ENCODE data around the gene MTHFD1L. TPM values are rescaled to one million over a fixed set of nuclear protein-coding genes. Genes with fewer than 3 reads are reported as not detected.

MTHFD1L gene
- total and polyA plus RNA-seq, 2 of the 4 experiments (the other 2 are of a cell fraction), result 43.5 to 53.2 TPM

- Histone ChIP-seq H3K4me2 (ENCODE audit: low read depth, low read length) (no peak overlapping the region), H3K14ac (replicated peaks; ENCODE audit: low read depth, low read length) (no peak overlapping the region), H3K56ac (ENCODE audit: extremely low read depth, insufficient read depth, low read length) (no peak overlapping the region), H4K8ac (ENCODE audit: low read depth in 2 of 2, low read length in 2 of 2) (no peak overlapping the region), H3K27ac (ENCODE audit: insufficient read depth, low read length) (no peak overlapping the region), H2AK9ac (replicated peaks; ENCODE audit: low read depth, low read length, poor library complexity) (no peak overlapping the region), H3K9me3 (ENCODE audit: control insufficient read depth, insufficient read depth, low read length) (0 out of 2 replicates have a peak, but pooled peaks cover 2% of the 10 kb centered on the region), H3K23ac (ENCODE audit: low read depth, low read length) (no peak overlapping the region), H3K9me1 (ENCODE audit: insufficient read depth, low read length) (no peaks in the 10 kb centered on the region; the same call in 1 of the 2 replicates), H3K9ac (ENCODE audit: low read depth, low read length) (no peak overlapping the region), H2BK15ac (ENCODE audit: low read depth, low read length) (no peak overlapping the region), H2AK5ac (ENCODE audit: low read depth, low read length) (no peak overlapping the region), H3K36me3 (ENCODE audit: control insufficient read depth, insufficient read depth, low read length) (no peaks in the 10 kb centered on the region), H4K91ac (ENCODE audit: insufficient read depth, low read depth, low read length) (no peak overlapping the region), H3K18ac (ENCODE audit: low read depth, low read length) (no peak overlapping the region), H3K4me3 (ENCODE audit: insufficient read depth, low read depth, low read length) (no peak overlapping the region), H3K4me1 (ENCODE audit: control insufficient read depth, insufficient read depth, low read length) (no peaks in the 10 kb centered on the region), H4K20me1 (ENCODE audit: insufficient read depth, low read length) (no peaks in the 10 kb centered on the region), H4K5ac (ENCODE audit: low read depth, low read length) (no peak overlapping the region), H2BK120ac (ENCODE audit: low read depth, low read length) (no peak overlapping the region), H2BK20ac (ENCODE audit: low read depth, low read length) (no peak overlapping the region), H3K79me1 (ENCODE audit: low read depth in 1 of 2, low read length in 2 of 2) (no peaks in the 10 kb centered on the region), H3K27me3 (ENCODE audit: control insufficient read depth, insufficient read depth, low read length) (peaks cover 13% of the 10 kb centered on the region), H3K4ac (ENCODE audit: low read depth, low read length) (no peak overlapping the region), H2BK5ac (ENCODE audit: low read depth, low read length, poor library complexity, severe bottlenecking) (no peak overlapping the region), H2AFZ (replicated peaks; ENCODE audit: low read length, poor library complexity) (no peak overlapping the region)
- ChIA-PET POLR2A (ENCODE audit: unreplicated experiment) (no interaction called here), CTCF (no interaction called here)
- BruUV-seq (replicated peaks), result no TSS peak
- in situ Hi-C loops (cut with MboI; ENCODE audit: low sequenced_read_pairs) (no loop called here), dilution Hi-C loops (cut with HindIII; ENCODE audit: low sequenced_read_pairs, unreplicated experiment) (no loop called here), intact Hi-C loops (cut with micrococcal nuclease) (no loop called here)
- DNase-seq (no peak), ATAC-seq (ENCODE audit: low read depth) (no peak)
- WGBS, 2 experiments (ENCODE audit: extremely low coverage in 2 of 2, insufficient read length in 1 of 2), result 80% methylated on average over 2 of the region's 14 CpGs; no CpG with 5 or more reads in 1 of the 2 experiments
- no peak for TF ChIP-seq SMC3 (IDR thresholded peaks at IDR 0.05; ENCODE audit: low read depth, low read length)
- no peak for TF ChIP-seq MXI1 (IDR thresholded peaks at IDR 0.05; ENCODE audit: borderline replicate concordance, low read depth, low read length)
- no peak for TF ChIP-seq RFX5 (IDR thresholded peaks at IDR 0.05; ENCODE audit: low read depth, low read length)
- TF ChIP-seq RCOR1 (IDR thresholded peaks at IDR 0.05; ENCODE audit: insufficient replicate concordance, low read length), result no peak
- TF ChIP-seq NFE2L2 (IDR thresholded peaks at IDR 0.05; ENCODE audit: low read depth, low read length), result no peak
- TF ChIP-seq CEBPB (IDR thresholded peaks at IDR 0.05; ENCODE audit: low read depth, low read length), result no peak
- no peak for TF ChIP-seq CTCF (conservative IDR thresholded peaks at IDR 0.05; ENCODE audit: low read depth, low read length)
- no peak for TF ChIP-seq MAFK (IDR thresholded peaks at IDR 0.05; ENCODE audit: low read depth, low read length)
- TF ChIP-seq BHLHE40 (IDR thresholded peaks at IDR 0.05; ENCODE audit: low read depth, low read length), result no peak
- no peak for TF ChIP-seq ELK1 (IDR thresholded peaks at IDR 0.05; ENCODE audit: borderline replicate concordance, low read depth, low read length)
Observed at GRCh38 chr6:151147118-151147832, 281.8 kb downstream of the MTHFD1L start.
